ENCODE measurements around the gene RPAP3.
"Not testable (repeated sequence)": the region's sequence is repeated elsewhere in the genome, so short reads cannot be mapped to it uniquely, and the experiment has no call there.

RPAP3 gene

DNA sequence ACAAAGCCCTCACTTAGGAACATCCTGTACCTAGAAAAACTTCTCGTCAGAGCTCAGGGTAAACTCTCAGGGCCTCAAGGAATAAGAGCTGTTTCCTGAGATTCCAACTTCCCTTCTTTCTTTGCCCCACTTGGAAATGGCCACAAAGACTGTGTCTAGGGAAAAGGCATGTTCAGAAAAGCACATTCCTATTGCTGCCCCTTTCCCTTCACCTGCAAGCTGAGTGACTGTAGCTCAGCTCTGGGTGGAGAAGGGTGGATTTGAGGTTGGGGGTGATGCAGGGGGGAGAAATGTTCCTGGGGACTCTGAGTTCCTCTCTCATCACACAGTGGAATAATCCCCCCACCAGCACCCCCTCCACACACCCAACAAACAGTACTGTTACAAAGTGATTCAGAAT, 12.7 kb upstream of the RPAP3 start:
- DNase-seq = no peak

DNA sequence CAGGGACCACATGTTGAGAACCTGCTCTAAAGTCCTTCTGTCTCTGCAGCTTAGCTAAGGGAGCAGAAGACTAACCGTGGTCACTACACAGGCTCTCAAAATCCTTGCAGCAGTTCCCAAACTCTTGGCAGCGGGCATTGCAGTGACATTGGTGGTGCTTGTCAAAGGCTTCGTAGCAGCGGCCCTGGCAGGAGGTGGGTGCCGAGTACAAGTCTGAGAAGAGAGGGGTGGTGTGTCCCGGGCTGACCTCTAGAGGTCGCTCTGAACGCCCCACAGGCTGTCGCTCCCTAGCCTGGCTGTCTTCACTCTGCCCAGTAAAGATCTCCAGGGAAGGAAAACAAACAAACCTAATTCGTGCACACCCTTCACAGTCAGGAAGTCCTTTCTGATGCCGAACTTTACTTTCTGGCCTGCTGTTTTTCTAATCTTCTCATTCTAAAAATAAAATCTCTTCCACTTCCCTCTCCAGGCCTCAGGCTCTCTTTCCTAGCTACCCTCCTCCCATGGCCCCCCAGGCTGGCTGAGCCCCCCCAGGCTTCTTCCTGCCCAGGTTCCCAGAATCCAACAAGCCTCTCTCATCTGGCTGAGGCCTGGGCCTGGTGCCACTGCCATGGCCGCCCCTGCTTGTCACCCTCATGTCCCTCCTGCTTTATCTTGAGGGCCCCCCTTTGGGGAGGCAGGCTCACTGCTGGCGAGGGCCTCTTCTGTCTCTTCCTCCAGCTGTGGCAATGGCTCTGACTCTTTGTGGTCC, 11.8 kb upstream of the RPAP3 start:
- DNase-seq = peak; percentile 67

- DNase-seq = no peak
Observed at GRCh38 chr12:47717046-47717442, 11.2 kb upstream of the RPAP3 start.

DNA sequence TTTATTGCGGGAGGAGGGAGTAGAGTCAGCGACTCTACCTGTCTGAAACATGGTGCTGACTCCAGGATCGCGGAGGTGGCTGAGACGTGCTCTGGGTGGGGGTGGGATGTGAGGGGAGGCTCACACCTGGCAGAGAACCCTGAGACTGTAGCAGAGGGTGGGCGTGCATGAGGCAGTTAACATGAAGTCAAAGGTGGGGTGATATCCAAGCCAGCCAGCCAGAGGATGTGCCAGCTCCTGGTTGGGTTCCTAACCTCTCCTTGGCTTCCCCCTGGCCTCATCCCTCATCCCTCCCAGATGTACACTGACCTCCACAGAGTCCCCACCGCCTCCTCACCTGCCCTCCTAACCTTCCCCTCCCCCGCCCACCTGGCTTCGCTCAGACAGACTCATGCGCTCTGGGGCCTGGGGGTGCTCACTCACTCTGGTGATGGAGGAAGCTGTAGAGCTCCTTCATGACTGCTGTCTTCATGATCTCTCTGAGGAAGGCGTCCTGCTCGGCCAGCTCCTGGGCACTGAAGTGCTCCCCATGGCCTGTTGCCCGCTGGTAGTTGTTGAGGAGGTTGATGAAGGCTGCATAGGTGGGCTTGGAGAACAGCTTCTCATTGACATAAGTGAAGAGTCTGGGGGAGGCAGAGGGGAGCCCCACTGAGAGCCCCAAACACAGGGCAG, 10.2 kb upstream of the RPAP3 start:
- no peak for DNase-seq

DNA sequence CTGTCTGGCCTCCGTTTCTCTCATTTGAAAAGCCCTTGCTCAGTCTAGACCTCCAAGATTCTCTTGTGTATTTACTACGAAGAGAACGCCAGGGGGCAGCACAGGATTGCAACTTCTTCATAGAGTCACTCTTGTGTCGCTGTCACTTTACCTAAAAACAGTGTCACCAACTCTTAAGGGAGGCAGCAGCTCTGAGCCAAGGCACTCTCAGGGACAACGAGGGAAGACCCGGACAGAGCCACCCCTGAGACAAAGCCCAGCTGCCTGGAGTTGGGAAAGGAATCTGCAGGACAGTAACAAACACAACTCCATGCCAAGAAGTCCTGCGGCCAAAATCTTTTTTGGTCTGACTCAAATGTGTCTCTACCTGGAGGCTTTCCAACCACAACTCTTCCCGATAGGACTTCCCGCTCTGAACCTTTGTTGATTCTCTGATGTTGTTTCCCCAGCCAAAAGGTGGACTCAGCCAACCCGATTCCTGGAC, 9.6 kb upstream of the RPAP3 start:
- DNase-seq = peak; percentile 88

DNA sequence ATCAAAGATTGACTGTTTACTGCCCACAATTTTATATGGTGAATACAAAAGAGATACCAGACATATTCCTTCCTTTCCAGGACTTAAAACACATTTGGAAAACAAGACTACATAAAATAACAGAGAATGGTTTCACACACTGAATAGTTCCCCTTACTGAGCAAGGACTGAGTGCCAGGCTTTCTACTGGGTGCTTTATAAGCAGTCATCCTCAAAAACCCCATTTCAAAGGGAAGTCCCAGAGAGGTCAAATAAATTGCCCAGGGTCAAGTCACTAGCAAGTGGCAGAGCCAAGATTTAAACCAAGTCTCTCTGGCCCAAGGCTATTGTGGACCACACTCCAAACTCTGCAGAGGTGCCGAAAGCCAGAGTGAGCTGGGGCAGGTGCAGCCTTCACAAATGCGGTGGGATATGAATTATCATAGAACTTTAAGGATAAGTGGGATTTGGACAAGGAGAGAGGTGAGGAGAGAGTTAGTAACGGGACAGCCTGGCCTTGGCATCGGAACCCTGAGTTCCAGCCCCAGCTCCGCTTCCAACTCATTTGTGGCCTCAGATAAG, 9.1 kb upstream of the RPAP3 start:
- DNase-seq = peak; percentile 84

- no peak for DNase-seq
Observed at GRCh38 chr12:47712171-47712570, 6.3 kb upstream of the RPAP3 start.

- no peak for DNase-seq
Observed at GRCh38 chr12:47711448-47711847, 5.6 kb upstream of the RPAP3 start.

DNA sequence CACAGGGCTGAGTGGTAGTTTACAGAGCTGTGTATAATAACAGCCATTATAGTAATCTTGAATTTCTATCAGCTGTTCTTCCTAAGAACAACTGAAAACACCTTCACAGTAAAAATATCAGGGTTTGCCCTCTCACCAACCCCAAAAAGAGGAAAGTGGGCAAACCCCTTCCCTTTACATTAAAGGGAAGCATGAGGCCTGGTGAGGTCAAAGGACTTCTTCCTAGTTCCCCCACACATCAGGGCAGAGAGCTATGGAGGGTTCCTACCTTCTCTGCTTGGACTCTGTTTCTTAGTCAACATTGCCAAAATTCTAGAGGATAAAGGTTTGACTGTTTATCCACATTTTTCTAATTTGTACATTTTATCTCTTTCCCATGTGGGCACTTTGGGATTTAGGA, 4.4 kb upstream of the RPAP3 start:
- peak; percentile 33 for DNase-seq

- no peak for DNase-seq
Observed at GRCh38 chr12:47709671-47710070, 3.8 kb upstream of the RPAP3 start.

DNA sequence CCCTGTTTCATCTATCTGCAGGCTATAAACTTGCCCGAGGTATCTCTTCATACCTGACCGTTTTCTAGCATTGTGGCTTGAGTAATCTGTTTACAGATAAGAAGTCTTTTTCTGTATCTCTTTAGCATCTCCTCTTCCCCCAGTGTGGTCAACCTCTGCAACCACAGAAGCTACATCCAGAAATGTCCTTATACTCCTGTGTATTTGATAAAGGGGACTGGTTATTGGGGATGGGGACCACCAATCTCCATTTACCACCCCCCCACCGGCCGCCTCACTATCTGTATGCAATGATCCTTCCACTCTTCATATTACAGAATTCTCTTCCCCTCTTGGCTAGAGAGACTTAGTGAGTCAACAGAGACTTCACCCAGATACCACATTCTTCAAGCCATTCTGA, 3.4 kb upstream of the RPAP3 start:
- no peak for DNase-seq

GRCh38 chr12:47707905-47708543, 2.2 kb upstream of the RPAP3 start:
- DNase-seq = peak; percentile 33

GRCh38 chr12:47707355-47707754, 1.5 kb upstream of the RPAP3 start:
- DNase-seq = no peak

DNA sequence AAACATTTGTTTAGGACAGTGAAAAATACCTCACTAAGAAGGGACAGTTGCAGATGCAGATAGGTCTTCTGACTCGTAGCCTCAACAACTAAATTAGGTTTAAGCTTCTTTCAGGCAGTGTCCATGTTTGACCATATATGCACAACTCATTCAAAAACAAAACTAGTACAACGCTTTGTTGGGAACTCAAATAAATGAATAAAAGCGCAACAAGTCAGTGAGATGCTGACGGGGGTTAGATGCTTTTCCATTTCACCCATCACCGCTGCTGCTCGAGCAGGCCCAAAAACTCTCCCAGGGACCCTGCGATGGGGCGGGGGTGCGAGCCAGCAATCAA, 633 bp downstream of the RPAP3 start:
- DNase-seq = no peak

DNA sequence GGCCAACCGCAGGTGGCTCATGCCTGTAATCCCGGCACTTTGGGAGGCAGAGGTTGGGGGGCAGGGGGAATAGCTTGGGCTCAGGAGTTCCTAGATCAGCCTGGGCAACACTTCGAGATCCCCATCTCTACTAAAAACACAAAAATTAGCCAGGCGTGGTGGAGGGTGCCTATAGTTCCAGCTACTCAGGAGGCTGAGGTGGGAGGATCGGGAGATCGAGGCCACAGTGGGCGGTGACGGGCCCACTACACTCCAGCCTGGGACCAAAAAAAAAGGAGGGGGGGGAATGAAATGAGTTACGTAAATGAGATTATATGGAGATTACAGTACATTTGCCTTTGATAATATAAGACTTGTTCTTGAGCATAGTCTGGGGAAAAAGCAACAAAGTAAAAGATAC, 1.1 kb downstream of the RPAP3 start:
- no peak for DNase-seq

DNA sequence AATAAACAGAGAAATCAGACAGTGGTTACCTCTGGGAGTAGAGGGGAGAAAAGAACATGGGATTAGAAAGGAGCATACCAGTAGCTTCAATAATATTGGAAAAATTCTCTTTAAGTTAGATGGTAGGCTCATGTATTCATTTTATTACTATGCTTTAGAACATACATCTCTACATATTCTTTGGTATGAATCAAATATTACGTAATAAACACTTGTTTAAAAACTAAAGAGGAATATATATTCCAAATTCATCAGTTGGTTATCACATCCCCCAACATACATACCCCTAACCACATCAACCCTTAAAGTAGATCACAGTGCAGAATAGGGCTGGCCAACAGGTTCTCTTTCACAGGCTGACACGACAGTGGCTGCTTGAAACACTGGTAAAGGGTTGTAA, 5.6 kb downstream of the RPAP3 start:
- no peak for DNase-seq

DNA sequence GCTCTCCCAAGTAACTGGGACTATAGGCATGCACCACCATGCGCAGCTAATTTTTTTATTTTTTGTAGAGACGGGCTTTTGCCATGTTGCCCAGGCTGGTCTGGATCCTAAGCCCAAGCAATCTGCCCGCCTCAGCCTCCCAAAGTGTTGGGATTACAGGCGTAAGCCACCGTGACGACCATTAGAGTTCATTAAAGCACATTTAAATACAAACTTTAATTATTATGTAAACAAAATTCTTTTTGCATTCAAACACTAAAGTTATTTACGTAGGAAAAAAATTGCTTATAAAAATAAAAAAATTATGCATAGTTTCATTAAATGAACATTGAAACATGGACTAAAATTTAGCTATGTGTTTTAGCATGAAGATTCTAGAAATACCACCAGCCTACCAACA, 7.2 kb downstream of the RPAP3 start:
- no peak for DNase-seq

- peak; percentile 33 for DNase-seq
Observed at GRCh38 chr12:47698055-47698454, 7.8 kb downstream of the RPAP3 start.

DNA sequence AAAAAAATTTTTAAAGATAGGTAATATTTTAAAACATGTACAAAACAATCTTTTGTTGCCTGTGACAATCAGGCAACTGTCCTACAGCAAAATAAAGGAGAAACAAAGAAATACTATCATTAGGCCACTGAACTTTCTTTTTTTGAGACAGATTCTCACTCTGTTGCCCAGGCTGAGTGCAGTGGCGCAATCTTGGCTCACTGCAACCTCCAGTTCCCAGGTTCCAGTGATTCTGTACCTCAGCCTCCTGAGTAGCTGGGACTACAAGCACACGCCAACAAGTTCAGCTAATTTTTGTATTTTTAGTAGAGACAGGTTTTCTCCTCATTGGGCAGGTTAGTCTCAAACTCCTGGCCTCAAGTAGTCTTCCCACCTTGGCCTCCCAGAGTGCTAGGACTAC, 16.6 kb downstream of the RPAP3 start:
- DNase-seq = no peak

DNA sequence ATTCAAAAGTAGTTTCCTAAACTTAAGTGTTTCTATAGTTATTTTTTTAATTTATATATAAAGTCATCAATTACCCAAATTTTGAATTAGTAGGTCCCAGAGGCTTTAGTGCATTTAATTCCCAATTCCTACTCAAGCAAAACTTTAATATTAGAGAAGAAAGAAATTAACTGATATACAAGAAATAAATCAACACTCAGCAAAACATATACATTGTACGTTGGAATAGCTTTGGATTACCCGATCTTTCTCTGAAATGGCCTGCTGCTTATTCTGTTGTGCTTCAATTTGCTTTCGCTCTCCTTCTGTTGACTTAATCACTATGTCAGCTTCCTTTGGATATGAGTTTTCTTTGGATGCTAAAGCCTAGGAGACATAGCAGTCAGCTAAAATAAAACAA, 18.2 kb downstream of the RPAP3 start:
- no peak for DNase-seq

DNA sequence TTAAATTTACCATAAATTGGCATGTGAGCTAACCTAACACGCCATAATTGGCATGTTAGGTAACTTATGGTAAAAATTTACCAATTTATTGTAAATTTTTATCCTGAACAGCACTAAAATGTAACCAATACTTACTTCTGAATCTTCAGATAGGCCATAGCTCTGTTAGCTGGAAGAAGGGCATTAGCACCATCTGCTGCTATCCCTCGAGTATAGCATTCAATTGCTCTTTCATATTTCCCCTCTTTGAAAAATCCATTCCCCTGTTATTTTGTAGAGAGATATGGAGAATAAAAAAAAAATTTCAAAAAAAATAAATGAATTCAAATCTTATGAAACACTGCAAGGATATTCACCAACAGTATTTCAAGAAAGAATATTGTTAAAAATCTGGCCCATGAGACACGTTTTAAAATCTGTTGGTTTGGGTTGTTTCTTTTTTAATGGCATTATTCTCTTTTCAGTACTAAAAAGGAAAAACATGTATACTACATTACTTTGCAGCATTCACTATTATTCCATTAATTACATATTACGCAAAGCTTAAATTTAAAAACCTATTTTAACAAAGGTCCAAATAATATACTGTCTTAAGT, 19.1 kb downstream of the RPAP3 start:
- peak; percentile 46 for DNase-seq

- DNase-seq = no peak
Observed at GRCh38 chr12:47679785-47680184, 26.0 kb downstream of the RPAP3 start.

DNA sequence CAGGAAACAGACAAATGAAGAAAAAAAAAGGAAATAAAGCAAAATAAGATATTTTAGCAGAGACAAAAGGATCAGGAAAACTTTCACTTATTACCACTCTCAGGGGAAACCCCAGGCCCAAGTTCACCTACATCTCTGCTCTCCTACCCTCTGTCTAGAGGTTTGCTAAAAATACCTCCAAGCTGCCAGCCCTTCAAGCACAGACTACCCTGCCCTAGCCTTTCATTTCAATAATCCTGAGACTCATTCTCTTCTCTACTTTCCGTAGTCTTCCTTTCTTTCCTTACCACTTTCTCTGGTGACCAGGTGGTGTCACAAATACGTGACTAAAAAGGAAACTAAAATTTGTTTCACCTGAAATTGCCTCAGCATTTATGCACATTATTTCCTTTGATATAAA, 33.8 kb downstream of the RPAP3 start:
- DNase-seq = no peak

DNA sequence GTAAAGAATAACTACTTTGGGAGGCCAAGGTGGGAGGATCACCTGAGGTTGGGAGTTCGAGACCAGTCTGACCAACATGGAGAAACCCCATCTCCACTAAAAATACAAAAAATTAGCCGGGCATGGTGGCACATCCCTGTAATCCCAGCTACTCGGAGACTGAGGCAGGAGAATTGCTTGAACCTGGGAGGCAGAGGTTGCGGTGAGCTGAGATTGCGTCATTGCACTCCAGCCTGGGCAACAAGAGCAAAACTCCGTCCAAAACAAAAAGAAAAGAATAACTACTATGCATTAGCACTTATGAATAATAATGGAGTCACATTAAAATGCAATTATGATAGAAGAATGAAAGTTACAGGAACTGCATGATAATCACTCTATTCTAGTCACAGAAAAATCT, 37.9 kb downstream of the RPAP3 start:
- DNase-seq = not testable (repeated sequence)

Data from suppressor macrophage treated with lipopolysaccharide for 4 hours (primary cell).